Measurements from ENCODE around the gene OTUB2.
A peak's percentile ranks its signal among the peaks of the same experiment; 100 is the strongest.

Gene OTUB2

GRCh38 chr14:93994919-93995682, 31.0 kb upstream of the OTUB2 start:
- intact Hi-C loops (cut with DNase I) = no loop called here
- DNase-seq = peak in 9 of 10 donors; percentile 19 to 97 (median 63)

- intact Hi-C loops (cut with DNase I) = no loop called here
- DNase-seq = peak in 1 of 10 donors; percentile 66
Measured at GRCh38 chr14:93996130-93996695, 29.9 kb upstream of the OTUB2 start.

- peak in 1 of 10 donors; percentile 39 for DNase-seq
- intact Hi-C loops (cut with DNase I) = no loop called here
Measured at GRCh38 chr14:93997082-93997481, 29.1 kb upstream of the OTUB2 start, which contains the start of gene CCDC197. Gene CCDC197 (plus strand): TSS chr14:93997301. CDS start chr14:93998132, 831 bp downstream.

GRCh38 chr14:93997916-93998870, 27.9 kb upstream of the OTUB2 start:
- intact Hi-C loops (cut with DNase I) = no loop called here
- peak in 1 of 10 donors; percentile 32 for DNase-seq

GRCh38 chr14:93998871-93999403, 27.2 kb upstream of the OTUB2 start:
- DNase-seq = no peak
- intact Hi-C loops (cut with DNase I) = no loop called here

GRCh38 chr14:93999573-93999972, 26.6 kb upstream of the OTUB2 start:
- intact Hi-C loops (cut with DNase I) = no loop called here

GRCh38 chr14:94000267-94000666, 25.9 kb upstream of the OTUB2 start:
- intact Hi-C loops (cut with DNase I) = no loop called here
- no peak for DNase-seq

More at GRCh38 chr14:93999573-93999972, 26.6 kb upstream of the OTUB2 start:
- DNase-seq = no peak

- no peak for DNase-seq
- intact Hi-C loops (cut with DNase I) = loop anchor here (1.0 kb wide), 1 partner anchor 62 kb away; no protein-coding TSS in a partner anchor
Measured at GRCh38 chr14:94001016-94001415, 25.1 kb upstream of the OTUB2 start.

GRCh38 chr14:94001501-94002396, 24.4 kb upstream of the OTUB2 start:
- DNase-seq = peak in 9 of 10 donors; percentile 43 to 95 (median 64)
- intact Hi-C loops (cut with DNase I) = loop anchor here (1.0 kb wide), 1 partner anchor 62 kb away; no protein-coding TSS in a partner anchor

GRCh38 chr14:94003397-94003796, 22.7 kb upstream of the OTUB2 start:
- no peak for DNase-seq
- intact Hi-C loops (cut with DNase I) = no loop called here

- intact Hi-C loops (cut with DNase I) = no loop called here
- DNase-seq = no peak
Measured at GRCh38 chr14:94004015-94004414, 22.1 kb upstream of the OTUB2 start.

- DNase-seq = no peak
- intact Hi-C loops (cut with DNase I) = no loop called here
Measured at GRCh38 chr14:94005324-94006073, 20.6 kb upstream of the OTUB2 start.

- intact Hi-C loops (cut with DNase I) = no loop called here
- no peak for DNase-seq
Measured at GRCh38 chr14:94008234-94008633, 17.9 kb upstream of the OTUB2 start.

GRCh38 chr14:94009767-94010166, 16.4 kb upstream of the OTUB2 start:
- intact Hi-C loops (cut with DNase I) = no loop called here

GRCh38 chr14:94010625-94011024, 15.5 kb upstream of the OTUB2 start:
- no peak for DNase-seq
- intact Hi-C loops (cut with DNase I) = no loop called here

More at GRCh38 chr14:94009767-94010166, 16.4 kb upstream of the OTUB2 start:
- DNase-seq = no peak

GRCh38 chr14:94011795-94012194, 14.3 kb upstream of the OTUB2 start:
- DNase-seq = no peak
- intact Hi-C loops (cut with DNase I) = no loop called here

- no peak for DNase-seq
- intact Hi-C loops (cut with DNase I) = no loop called here
Measured at GRCh38 chr14:94014382-94014781, 11.8 kb upstream of the OTUB2 start.

GRCh38 chr14:94015223-94015622, 10.9 kb upstream of the OTUB2 start:
- intact Hi-C loops (cut with DNase I) = no loop called here
- DNase-seq = no peak
